ENCODE results near the gene ABCA9.
A peak's percentile ranks its signal among the peaks of the same experiment; 100 is the strongest.
"Not testable (repeated sequence)": the region's sequence is repeated elsewhere in the genome, so short reads cannot be mapped to it uniquely, and the experiment has no call there.

The ABCA9 gene

DNA sequence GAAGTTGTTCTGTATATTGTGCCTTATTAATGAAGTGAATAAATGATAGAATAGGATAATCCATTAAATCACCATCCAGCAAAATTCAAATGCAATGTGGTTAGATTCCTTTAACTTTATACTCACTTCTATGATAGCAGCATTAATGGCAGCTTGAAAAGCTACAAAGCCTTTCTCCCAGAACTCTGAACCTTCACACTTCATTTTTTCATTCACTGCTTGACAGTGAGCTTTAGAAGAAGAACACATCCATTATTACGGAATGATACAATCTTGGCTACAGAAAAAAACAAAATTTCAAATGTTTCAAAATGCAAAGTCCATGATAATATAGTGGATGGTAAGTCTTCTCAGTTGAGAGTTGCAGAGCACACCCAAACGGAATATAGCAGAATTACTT, 16.4 kb downstream of the ABCA9 start:
- no peak for FAIRE-seq
- no peak for DNase-seq (ENCODE audit: insufficient read length, low spot score)

DNA sequence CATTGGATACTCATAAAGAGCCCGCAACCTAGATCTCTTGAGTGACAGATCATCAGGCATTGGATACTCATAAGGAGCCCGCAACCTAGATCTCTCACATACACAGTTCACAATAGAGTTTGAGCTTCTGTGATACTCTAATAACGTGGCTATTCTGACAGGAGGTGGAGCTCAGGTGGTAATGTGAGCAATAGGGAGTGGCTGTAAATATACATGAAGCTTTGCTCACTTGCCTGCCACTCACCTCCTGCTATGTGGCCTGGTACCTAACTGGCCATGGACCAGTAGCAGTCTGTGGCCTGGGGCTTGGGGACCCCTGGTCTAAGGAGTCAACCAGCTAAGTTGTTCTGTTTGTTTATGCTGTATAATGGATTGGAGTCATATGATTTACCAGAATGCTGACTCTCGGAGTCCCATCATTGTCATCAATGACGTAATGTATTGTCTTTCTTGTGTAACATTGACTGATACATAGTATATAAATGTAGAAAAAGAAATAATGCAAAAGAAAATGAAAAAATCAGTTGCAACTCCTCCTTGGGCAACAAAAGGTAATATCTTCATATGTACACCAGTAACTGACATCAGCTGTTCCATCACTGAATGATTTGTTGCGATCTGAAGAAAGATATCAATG, 17.5 kb downstream of the ABCA9 start:
- DNase-seq (ENCODE audit: insufficient read length, low spot score) (no peak), FAIRE-seq (no peak)

DNA sequence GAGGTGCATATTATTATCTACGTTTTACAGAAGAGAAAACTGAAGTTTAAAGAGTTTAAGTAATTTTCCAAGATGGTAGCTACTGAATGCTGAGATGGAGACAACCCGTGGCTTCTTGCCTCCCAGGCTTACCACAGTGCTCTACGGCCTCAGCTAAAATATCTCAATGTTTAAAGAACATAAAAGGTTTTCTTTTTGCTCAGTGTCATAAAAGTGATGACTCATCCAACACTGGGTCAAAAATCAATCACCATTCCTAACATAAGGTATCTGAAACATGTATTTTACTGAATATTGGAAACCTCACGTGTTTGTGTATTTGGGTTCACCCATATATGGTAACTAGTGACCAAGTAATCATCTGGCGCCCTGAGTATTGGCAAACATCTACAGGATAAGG, 18.4 kb downstream of the ABCA9 start:
- DNase-seq (ENCODE audit: insufficient read length, low spot score) (no peak), FAIRE-seq (no peak)

DNA sequence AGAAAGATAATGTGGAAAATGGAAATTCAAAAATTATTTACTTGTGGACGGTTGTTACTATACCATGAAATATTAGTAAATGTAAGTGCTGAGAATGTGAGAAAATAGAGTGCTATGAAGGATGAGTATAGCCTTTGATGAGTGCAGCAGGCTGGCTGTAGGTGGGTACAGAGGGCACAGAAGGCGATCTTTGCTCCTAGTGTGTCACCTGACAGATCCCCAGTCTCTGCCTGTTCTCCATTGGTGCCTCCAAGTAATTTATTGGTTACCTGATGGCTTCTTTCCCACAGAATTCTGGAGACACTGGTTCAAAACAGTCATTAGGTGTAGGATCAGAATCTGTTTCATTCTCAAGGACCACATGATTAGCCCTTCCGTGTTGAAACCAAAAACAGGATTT, 28.9 kb downstream of the ABCA9 start:
- FAIRE-seq = no peak
- no peak for DNase-seq (ENCODE audit: insufficient read length, low spot score)

DNA sequence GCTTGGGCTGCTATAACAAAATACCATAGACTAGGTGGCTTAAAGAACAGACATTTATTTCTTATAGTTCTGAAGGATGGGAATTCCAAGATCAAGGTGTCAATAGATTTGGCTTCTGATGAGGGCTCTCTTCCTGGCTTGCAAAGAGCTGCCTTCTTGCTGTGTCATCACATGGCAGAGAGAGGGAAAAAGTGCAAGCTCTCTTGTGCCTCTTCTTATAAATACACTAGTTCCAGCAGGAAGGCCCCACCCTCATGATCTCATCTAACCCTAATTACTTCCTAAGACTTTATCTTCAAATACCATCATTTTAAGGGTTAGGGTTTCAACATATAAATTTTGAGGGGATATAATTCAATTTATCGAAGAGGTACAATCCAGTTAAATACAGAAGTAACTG, 30.6 kb downstream of the ABCA9 start:
- no peak for DNase-seq (ENCODE audit: insufficient read length, low spot score)
- FAIRE-seq = no peak

DNA sequence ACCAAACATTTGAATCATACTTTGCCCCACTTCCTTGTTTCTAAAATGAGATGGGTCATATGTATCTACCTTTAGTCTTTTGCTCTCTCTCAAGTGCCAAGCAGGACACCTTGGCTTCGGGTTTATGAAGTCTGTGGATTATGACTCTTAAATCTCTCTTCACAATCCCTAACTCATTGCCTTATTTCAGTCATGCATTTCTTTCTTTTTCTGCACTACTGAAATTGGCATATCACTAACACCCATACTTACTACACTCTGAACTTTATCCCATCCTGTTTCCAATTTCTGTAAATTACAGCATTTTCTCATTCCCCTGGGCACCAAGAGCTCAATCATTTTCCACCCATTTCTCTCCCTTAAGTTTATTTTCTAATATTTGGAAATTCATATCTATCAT, 42.0 kb downstream of the ABCA9 start:
- FAIRE-seq (no peak), DNase-seq (ENCODE audit: insufficient read length, low spot score) (no peak)

DNA sequence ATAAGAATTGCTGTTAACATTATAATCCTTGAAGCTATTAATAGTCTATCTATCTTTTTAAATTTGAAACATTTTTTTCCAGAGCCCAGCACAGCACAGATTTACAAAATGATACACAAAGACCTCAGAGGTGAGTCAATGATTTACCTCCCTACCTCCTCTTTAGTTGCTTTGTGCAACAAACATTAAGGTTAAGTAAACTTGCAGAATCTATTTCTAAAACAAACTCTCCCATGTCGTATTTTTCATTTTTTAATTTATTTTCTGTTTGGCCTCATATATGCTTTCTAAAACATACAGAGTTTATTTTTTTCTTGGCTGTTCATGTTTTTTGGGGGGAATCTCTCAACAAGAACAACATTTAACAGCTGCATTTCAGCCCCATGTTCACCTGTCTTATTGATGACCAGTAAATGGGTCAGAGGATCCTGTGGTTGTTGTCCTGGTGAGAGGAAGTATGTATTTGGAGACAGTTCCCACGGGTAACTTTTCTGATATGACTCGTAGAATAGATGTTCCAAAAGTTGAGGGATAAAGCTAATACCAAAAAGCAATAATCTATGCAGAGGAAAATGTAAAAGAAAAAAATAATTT, 42.6 kb downstream of the ABCA9 start:
- no peak for FAIRE-seq

DNA sequence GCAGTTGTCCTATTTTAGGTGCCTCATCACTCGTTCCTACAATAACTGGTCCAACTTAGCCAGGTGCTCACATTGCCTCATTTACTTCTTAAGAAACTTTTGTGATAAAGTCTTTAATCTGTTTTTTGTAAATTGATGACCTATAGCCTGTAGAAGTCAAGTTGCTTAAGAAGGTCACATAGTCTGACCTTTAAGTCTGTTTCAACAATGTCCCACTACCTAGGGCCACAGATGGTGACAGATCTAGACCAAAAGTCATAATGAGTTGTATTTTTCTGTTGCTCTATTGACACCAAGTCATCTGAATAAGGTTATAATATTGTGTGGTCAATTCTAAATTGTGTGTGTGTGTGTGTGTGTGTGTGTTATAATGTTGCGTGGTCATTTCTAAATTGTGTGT, 45.1 kb downstream of the ABCA9 start:
- FAIRE-seq (no peak), DNase-seq (ENCODE audit: insufficient read length, low spot score) (no peak)

More for the DNA sequence above, 42.6 kb downstream of the ABCA9 start:
- no peak for DNase-seq (ENCODE audit: insufficient read length, low spot score)

DNA sequence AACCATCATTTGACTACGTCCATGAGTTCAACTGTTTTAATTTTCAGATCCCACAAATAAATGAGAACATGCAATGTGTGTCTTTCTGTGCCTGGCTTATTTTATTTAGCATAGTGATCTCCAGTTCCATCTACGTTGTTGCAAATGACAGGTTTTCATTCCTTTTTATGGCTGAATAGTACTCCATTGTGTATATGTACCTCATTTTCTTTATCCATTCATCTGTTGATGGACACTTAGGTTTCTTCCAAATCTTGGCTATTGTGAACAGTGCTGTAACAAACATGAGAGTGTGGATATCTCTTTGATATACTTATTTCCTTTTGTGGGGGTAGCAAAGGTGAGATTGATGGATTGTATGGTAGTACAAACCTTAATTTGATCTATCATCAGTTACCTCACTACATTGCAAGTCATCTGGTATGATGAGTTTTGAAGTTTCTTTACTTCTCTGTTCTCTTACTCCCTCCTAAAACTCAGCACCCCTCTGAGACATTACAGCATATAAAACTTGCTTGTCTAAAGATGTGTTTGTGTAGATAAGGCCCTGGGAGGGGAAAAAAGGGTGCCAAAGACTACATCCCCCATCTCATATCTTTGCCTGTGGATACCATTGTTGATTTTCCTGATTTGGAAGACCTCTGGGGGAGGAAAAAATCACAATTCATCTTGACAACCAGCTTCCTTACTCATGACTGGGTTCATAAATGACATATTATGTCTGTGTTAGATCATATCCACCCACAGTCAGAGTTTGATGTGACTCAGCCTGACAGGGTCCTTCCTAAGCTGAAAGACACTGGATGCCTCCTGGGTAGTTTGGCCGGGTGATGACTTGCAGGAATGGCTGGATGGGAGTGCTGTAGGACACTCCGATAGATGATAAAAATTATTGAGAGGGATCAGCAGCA, 47.6 kb downstream of the ABCA9 start:
- DNase-seq (ENCODE audit: insufficient read length, low spot score) (no peak), FAIRE-seq (no peak)

DNA sequence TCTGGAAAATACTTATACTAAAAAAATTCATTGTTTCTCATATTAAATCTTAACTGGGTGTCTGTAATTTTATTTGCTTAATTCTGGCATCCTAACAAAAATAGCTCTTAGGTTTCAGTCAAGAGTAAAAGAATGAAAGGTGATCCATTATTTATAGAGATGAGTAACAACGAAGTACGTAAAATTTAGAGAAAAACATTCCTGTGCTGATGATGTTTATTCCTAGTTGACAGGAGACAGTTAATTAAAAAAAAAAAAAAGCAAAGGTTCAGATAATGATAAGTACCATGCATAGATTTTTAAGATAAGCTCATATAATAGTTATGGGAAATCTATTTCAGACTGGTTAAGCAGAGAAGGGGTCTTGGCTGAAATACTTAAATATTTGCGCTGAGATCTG, 50.8 kb downstream of the ABCA9 start:
- FAIRE-seq (no peak), DNase-seq (ENCODE audit: insufficient read length, low spot score) (no peak)

DNA sequence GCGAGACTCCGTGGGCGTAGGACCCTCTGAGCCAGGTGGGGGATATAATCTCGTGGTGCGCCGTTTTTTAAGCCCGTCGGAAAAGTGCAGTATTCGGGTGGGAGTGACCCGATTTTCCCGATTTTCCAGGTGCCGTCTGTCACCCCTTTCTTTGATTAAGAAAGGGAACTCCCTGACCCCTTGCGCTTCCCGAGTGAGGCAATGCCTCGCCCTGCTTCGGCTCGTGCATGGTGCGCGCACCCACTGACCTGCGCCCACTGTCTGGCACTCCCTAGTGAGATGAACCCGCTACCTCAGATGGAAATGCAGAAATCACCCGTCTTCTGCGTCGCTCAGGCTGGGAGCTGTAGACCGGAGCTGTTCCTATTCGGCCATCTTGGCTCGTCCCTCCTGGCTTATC, 56.0 kb downstream of the ABCA9 start:
- FAIRE-seq; DNase-seq (ENCODE audit: insufficient read length, low spot score): not testable (repeated sequence)

DNA sequence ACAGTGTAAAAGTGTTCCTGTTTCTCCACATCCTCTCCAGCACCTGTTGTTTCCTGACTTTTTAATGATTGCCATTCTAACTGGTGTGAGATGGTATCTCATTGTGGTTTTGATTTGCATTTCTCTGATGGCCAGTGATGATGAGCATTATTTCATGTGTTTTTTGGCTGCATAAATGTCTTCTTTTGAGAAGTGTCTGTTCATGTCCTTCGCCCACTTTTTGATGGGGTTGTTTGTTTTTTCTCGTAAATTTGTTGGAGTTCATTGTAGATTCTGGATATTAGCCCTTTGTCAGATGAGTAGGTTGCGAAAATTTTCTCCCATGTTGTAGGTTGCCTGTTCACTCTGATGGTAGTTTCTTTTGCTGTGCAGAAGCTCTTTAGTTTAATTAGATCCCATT, 61.0 kb downstream of the ABCA9 start:
- FAIRE-seq; DNase-seq (ENCODE audit: insufficient read length, low spot score): not testable (repeated sequence)

DNA sequence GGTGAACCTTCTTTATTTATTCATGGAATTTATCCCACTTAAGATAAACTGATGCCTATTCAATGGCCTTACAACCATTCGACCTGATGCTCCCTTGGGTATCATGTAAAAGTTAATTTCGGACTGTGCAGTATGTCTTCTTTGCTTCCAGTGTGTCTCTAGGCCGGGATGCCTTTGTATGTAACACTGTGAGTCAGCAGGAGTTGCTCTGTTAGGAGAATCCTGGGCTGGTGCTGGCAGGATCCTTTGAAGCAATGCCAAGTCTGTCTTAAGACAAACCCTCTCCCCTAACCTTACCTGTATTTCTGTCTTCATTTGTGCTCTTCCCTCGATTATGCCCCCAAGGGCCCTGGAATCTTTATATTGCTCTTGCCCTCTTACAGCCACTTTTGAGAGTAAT, 67.6 kb downstream of the ABCA9 start:
- FAIRE-seq (no peak), DNase-seq (ENCODE audit: insufficient read length, low spot score) (no peak)

DNA sequence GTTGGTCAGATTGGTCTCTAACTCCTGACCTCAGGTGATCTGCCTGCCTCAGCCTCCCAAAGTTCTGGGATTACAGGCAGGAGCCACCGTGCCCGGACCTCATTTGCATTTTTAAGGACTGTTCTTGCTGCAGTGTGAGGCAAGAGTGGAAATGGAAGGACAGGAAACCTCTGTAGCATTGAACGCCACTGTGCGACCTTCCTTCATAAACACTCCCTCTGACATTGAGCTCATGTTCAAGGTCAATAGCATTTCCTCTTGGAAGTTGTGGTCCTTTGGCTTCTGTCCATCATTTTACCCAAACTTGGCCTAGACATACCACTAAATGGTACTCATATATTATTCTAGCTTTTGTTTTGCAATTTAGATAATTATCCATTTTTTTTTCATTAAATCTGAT, 72.8 kb downstream of the ABCA9 start:
- FAIRE-seq (no peak), DNase-seq (ENCODE audit: insufficient read length, low spot score) (no peak)

DNA sequence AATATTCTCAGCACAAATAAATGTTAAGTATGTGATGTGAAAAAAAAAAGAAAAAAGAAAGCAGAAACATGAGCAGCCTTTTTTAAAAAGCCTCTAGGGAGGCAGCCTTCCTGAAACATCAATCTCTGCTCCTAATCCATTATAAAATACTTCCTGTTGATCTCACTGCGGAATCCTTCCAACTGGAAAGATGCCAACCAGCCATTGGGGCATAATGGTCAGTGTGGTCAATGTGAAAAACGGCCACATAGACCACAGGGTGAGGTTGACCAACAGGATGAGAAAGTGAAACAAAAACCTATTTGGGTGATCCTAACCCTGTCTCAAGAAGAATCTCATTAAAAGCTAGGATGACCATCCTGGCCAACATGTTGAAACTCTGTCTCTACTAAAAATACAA, 79.4 kb downstream of the ABCA9 start:
- DNase-seq (ENCODE audit: insufficient read length, low spot score) = no peak
- peak; percentile 70 for FAIRE-seq

DNA sequence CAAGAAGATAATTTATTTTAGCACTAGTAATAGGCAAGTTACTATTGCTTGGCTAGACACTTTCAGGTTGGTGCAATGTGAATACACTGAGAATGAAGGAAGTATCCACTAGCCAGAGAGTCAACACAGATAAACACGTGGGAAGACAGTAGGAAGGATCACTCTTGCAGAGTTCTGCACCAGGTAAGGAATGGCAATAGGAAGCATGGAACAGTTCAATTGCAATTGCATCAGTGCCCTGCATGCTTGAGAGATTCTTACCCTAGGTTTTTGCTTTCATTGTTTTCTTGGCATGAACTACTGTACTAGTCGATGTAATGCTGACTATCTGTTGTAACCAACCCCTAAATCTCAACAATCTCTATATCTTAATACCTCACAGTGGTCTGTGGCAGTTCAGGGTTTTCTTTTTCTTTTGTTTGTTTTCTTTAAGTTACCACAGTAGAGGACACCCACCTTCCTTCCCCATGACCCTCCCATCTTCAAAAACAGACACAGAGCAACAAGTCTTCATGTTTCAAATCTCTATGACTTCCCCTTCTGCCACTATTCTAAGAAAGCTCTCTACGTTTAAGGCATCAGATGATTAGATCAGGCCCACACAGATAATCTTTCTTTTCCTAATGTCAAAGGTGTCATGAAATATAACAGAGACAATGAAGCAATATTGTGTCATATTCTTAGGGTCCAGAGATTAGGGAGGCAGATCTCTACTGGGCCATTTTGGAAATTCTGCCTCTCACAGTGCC, 87.5 kb downstream of the ABCA9 start:
- DNase-seq (ENCODE audit: insufficient read length, low spot score) (no peak), FAIRE-seq (no peak)

DNA sequence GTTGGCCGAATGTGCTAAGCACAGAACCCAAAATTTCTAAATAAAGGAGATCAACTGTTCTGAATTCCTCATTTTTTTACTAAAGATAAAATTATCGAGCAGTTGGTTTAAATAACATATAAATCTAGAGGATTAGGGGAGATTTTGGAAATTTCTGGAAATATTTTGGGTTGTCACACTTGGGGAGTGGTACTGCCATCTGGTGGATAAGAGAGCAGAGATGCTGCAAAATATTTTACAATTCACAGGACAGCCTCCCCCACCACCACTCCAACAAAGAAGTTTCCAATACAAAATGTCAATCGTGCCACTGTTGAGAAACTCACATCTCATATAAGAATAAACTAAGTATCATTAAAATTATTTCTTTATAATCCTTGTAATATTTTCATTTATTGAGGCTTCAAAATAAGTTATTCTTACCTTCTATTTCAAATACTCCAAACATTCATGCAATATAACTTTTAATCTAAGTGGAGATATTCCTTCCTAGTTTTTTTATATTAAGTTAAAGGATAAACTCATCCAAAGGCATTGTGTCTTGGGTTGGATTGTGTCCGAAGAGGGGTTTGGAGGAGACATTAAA, 88.5 kb downstream of the ABCA9 start:
- DNase-seq (ENCODE audit: insufficient read length, low spot score) (no peak), FAIRE-seq (peak; percentile 4)

DNA sequence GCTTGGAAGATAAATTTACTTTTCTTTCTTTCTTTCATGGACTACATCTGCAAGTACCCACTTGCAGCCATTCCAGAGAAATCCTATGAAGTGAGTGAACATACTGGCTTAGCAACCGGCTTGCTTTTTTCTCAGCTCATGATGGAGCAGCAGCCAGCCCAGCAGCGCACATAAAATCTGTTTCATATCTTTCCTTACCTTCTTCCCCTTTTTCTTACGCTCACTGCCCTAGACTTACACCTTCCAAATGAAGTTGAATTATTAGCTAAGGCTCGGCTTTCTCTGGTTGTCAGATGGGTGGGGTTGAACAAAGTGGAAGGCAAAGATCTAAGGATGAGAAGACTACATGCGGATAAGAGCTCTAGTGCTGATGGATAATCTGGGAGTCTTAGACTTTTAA, 91.6 kb downstream of the ABCA9 start:
- DNase-seq (ENCODE audit: insufficient read length, low spot score) = no peak
- no peak for FAIRE-seq

DNA sequence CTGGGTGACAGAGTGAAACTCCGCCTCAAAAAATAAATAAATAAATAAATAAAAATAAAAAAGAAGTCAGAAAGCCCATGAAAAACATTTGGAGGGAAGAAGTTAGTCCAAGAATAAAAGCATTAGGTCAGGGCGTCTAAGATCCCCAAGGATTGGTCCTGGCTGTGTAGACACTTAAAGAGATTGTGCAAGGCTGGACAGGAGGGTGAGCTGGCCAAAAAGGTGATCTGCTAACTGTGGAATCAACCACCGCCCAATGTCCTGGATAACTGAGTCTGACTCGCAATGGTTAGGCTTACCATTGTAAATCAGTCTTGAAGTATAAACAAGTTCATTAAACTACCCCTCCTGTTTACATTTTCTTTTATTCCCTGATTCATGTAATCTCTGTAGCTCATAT, 96.8 kb downstream of the ABCA9 start:
- DNase-seq (ENCODE audit: insufficient read length, low spot score) = no peak
- no peak for FAIRE-seq

DNA sequence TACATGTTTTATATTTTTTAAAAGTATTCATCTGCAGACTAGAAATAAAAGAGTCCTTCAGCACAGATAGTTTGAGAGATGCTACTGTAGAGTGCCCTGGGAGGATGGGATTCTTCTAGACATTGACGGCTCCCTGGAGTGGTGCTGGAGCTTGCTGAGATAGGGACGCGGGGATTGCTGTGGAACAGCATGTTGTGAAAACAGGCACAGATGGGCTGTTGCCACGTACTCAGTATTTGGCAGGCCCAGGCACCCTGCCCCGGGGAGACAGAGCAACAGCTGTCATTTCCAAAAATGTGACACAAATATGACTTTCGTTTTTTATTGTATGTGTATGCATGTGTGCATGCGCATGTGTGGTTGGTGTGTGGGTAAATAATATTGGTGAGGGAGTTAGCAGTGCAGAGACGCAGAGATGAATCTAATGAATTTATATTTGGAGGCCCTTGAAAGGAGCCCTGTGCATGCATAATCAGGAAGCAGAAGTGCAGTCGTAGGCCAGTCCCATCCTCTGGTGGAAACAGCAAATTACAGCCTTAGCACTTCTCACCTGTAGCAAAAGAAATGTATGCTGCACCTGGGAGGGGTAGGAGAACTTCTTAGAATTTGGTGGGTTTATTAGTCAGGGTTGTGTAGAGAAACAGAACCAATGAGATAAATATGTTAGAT, 99.4 kb downstream of the ABCA9 start:
- FAIRE-seq = no peak

More for the DNA sequence above, 99.4 kb downstream of the ABCA9 start:
- DNase-seq (ENCODE audit: insufficient read length, low spot score) = no peak

Measured in GM19239 (cell line).